ENCODE measurements around the gene ARL5C.
A peak's percentile ranks its signal among the peaks of the same experiment; 100 is the strongest.
"Not testable (repeated sequence)": the region's sequence is repeated elsewhere in the genome, so short reads cannot be mapped to it uniquely, and the experiment has no call there.

Gene ARL5C

GRCh38 chr17:39141294-39141693 is 24.7 kb downstream of the ARL5C start:
- DNase-seq (ENCODE audit: low spot score): no peak

- DNase-seq (ENCODE audit: low spot score): no peak
Observed at GRCh38 chr17:39139561-39139960, 26.4 kb downstream of the ARL5C start.

DNA sequence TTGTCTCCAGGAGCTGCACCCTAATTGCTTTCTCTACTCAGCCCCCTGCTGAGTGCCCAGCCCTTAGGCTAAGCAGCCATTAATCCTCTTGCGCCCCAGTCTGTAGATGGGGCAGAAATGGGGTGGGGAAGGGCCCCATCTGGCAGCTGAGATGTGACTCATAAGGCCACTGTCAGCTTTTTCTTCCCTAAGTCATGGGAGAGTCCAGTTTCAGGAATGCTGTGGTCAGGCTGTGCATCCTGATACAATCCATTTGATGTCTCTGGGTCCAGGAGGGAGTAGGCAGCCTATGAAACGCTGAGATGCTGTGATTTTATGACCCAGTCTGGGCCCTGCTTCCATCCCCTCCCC is 26.8 kb downstream of the ARL5C start:
- peak; percentile 92 for DNase-seq (ENCODE audit: low spot score)

DNA sequence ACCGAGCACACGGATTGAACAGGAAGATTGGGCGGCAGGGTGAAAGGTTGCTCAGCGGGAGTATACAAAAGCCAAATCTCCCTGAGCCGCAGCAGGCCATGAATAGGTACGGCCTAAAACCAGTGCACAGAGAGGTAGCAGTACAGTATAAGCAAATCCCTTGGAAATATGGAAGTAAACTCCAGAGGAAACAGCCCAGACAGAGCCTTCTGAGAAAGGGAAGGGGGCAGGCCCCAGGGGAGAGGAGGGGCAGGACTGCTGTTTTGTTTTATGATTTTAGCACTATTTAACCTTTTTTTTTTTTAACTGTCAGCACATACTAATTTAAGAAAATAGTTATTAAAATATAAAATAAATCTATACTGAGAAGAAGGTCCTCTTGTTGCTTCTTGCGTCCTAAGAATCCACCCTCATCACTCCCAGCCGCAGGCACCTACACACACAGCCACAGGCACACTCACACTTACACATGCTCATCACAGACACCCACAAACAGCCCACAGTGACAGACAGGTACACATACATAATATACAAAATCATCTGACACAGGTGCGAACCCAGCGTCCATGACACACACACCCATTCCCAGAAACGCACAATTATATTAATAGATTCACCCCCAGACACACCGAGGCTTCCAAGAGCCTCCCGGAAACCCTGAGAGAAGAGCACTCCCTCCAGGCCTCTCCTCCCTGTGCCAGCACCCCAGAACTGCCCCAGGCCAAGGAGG is 27.4 kb downstream of the ARL5C start:
- DNase-seq (ENCODE audit: low spot score): no peak

- DNase-seq (ENCODE audit: low spot score): no peak
Observed at GRCh38 chr17:39134878-39135277, 31.1 kb downstream of the ARL5C start.

GRCh38 chr17:39132192-39132610 is 33.8 kb downstream of the ARL5C start:
- peak; percentile 89 for DNase-seq (ENCODE audit: low spot score)

DNA sequence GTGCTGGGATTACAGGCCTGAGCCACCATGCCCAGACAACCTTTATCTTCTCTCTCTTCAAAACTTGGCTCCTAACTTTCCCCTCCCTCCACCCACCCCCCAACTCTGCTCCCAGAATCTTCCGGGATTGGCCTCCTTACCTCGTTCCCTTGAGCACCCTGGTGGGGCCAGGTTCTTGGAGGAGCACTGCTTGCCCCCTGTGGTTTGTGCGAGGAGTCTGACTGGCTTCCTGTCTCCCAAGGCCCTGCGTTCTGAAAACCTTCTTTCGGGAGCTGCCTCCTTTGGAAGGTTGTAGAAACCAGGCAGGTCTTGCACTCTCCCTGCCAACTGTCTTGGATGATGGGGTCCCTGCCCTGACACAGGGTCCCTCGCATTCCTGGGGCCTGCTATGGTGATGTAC is 34.3 kb downstream of the ARL5C start:
- no peak for DNase-seq (ENCODE audit: low spot score)

GRCh38 chr17:39130205-39130604 is 35.8 kb downstream of the ARL5C start:
- DNase-seq (ENCODE audit: low spot score): no peak

DNA sequence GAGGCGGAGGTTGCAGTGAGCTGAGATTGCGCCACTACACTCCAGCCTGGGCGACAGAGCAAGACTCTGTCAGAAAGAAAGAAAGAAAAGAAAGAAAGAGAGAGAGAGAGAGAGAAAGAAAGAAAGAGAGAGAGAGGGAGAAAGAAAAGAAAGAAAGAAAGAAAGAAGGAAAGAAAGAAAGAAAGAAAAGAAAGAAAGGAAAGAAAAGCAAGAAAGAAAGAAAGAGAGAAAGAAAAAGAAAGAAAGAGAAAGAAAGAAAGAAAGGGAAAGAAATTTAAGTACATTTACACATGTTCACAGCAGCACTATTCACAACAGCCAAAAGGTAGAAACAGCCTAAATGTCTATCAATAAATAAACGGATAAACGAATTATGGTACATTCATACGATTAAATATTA is 36.4 kb downstream of the ARL5C start:
- DNase-seq (ENCODE audit: low spot score): not testable (repeated sequence)

- no peak for DNase-seq (ENCODE audit: low spot score)
Observed at GRCh38 chr17:39126436-39126835, 39.5 kb downstream of the ARL5C start.

DNA sequence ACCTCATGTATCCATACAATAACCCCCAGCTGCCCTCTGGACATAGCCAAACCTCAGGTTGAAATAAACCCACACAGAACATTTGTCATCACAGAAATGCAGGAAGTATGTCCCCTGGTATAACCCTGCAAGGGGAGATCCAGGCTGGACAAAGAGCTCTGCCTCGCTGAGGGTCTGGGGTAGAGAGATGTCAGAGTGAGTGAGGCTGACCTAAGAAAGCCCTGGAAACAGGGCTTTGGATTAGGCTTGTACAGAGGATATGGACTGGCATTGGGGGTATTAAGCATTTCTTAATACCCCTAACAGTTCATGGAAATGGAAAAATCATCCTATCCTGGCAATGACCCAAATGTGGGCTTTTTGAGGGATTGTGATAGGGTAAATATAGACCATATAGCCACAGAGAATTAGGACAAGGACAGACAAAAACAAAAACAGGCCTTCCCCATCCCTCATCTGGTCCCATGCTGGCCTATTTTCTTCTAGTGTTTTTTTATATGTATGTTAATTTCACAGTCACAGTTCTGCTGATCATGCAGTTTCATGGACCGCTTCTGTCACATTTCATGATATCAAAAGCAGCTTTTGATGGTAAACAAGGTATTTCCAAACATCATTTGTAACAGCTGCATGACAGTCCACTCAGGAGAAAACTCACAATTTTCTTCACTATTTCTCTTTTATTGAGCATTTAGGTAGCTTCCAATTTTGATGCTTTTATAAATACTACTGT is 40.7 kb downstream of the ARL5C start:
- no peak for DNase-seq (ENCODE audit: low spot score)

GRCh38 chr17:39123627-39124026 is 42.3 kb downstream of the ARL5C start:
- DNase-seq (ENCODE audit: low spot score): no peak

GRCh38 chr17:39122991-39123390 is 43.0 kb downstream of the ARL5C start:
- no peak for DNase-seq (ENCODE audit: low spot score)

DNA sequence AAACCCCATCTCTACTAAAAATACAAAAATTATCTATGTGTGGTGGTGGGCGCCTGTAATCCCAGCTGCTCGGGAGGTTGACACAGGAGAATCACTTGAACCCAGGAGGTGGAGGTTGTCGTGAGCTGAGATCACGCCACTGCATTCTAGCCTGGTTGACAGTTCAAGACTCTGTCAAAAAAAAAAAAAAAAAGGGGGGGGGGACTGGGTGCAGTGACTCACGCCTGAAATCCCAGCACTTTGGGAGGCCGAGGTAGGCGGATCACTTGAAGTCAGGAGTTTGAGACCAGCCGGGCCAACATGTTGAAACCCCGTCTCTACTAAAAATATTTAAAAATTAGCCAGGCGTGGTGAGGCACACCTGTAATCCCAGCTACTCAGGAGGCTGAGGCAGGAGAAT is 44.0 kb downstream of the ARL5C start:
- not testable (repeated sequence) for DNase-seq (ENCODE audit: low spot score)

- no peak for DNase-seq (ENCODE audit: low spot score)
Observed at GRCh38 chr17:39118674-39119419, 47.1 kb downstream of the ARL5C start.

DNA sequence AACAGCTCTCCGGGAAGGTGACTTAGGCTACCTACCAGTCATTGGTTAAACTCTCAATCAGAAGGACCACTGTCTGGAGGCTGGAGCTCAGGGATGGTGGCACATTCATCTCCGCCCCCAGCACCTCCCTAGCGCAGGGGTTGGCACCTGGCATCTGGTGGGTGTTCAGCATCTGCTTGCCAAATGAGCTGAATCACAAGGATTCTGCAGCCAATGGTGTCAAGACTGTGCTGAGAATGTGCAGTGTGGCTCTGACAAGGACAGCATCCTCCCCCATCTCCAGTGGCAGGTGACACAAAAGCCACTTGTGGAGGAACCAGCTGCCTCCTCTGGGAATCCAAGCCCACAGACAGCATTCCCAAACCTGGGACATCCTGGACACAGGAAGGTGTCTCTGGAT is 49.7 kb downstream of the ARL5C start:
- DNase-seq (ENCODE audit: low spot score): no peak

- DNase-seq (ENCODE audit: low spot score): peak; percentile 79
Observed at GRCh38 chr17:39115135-39115534, 50.8 kb downstream of the ARL5C start.

- DNase-seq (ENCODE audit: low spot score): peak; percentile 79
Observed at GRCh38 chr17:39114723-39115122, 51.2 kb downstream of the ARL5C start.

- DNase-seq (ENCODE audit: low spot score): no peak
Observed at GRCh38 chr17:39113871-39114270, 52.1 kb downstream of the ARL5C start.

GRCh38 chr17:39110435-39111136 is 55.4 kb downstream of the ARL5C start:
- no peak for DNase-seq (ENCODE audit: low spot score)

DNA sequence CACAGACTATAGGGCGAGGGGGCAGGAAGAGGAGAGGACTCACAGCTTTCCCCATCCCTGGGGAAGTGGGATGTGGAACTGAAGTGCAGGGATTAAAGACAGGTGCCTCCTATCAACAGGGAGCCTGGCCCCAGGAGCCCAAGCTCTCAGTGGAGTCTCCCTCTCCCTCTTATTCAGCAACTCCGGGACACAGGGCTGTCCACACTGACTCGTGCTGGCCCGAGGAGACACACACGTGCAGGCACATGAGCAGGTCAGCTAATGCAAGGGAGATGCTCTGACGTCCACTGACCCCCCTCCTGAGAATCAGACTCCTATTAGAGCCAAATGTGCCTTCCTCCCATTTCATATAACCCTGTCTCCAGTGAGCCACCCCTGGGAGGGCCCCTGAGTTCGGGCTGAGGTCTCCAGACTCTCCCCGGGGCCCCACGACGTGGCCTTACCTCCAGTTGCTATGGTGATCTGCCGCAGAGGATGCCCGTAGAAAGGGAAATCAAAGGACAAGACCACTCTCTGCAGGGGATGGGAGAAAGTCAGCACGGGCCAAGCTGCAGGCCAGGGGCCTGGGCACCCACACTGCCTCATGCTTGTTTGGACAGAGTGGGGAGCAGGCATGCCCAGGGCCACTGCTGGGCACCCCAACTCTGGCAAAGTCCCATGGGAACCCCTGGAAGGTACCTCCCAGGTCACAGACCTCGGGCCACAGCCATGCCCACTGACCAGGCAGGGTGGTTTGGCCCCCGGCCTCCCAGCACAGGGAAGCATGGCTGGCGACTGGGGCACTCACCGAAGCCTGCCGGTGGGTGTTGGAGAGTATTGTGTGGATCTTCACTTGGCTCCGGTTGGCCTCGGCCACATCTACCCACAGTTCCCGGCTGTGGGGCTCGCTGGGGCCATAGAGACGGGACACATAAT is 57.2 kb downstream of the ARL5C start:
- no peak for DNase-seq (ENCODE audit: low spot score)

Measured in AG20443 (cell line).